ENCODE results near the gene HCFC1R1. TPM values are rescaled to one million over a fixed set of nuclear protein-coding genes. Genes with fewer than 3 reads are reported as not detected.

HCFC1R1 gene
- total RNA-seq, 4 donors from 2014 or later = 27.5 to 41.5 (median 31.9) TPM

- no peak overlapping the region for H3K4me3 ChIP-seq (ENCODE audit: low read depth, poor library complexity, severe bottlenecking)
- DNase-seq (ENCODE audit: low spot score in 2 of 2) = no peak
- TF ChIP-seq POLR2A (IDR thresholded peaks at IDR 0.05) (no peak), CTCF (IDR thresholded peaks at IDR 0.05) (no peak)
- intact Hi-C loops (cut with DNase I; ENCODE audit: low total_unique reads) = no loop called here
- 49 to 77% methylated on average over 4 of the region's 4 CpGs for WGBS, 2 donors
These were observed 44.7 kb upstream of the HCFC1R1 start for GRCh38 chr16:3068487-3068886.

- DNase-seq (ENCODE audit: low spot score in 2 of 2) = no peak
- intact Hi-C loops (cut with DNase I; ENCODE audit: low total_unique reads) = no loop called here
- WGBS, 2 donors = 86 to 94% methylated on average over 7 of the region's 7 CpGs
- H3K4me3 ChIP-seq (ENCODE audit: low read depth, poor library complexity, severe bottlenecking) = no peak overlapping the region
- TF ChIP-seq POLR2A (IDR thresholded peaks at IDR 0.05) (no peak), CTCF (IDR thresholded peaks at IDR 0.05) (no peak)
These were observed 42.7 kb upstream of the HCFC1R1 start for GRCh38 chr16:3066440-3066748.

GRCh38 chr16:3065742-3066439 is 42.1 kb upstream of the HCFC1R1 start:
- intact Hi-C loops (cut with DNase I; ENCODE audit: low total_unique reads) = no loop called here
- DNase-seq (ENCODE audit: low spot score in 2 of 2) = no peak
- TF ChIP-seq CTCF (IDR thresholded peaks at IDR 0.05) (no peak), POLR2A (IDR thresholded peaks at IDR 0.05) (no peak)

GRCh38 chr16:3065069-3065741 is 41.5 kb upstream of the HCFC1R1 start, which contains the start of gene IL32:
Gene IL32 (plus strand): TSS chr16:3065640. CDS start chr16:3065812, 172 bp downstream.
- no peak within 1 kb of the TSS for H3K4me3 ChIP-seq (ENCODE audit: low read depth, poor library complexity, severe bottlenecking)
- TF ChIP-seq POLR2A (IDR thresholded peaks at IDR 0.05) = no peak
- WGBS, 2 donors = 36 to 45% methylated on average over 13 of the region's 13 CpGs
- intact Hi-C loops (cut with DNase I; ENCODE audit: low total_unique reads) = no loop called here
- DNase-seq (ENCODE audit: low spot score in 2 of 2) = no peak

More at GRCh38 chr16:3065742-3066439, 42.1 kb upstream of the HCFC1R1 start:
- no peak overlapping the region for H3K4me3 ChIP-seq (ENCODE audit: low read depth, poor library complexity, severe bottlenecking)
- 49 to 62% methylated on average over 21 to 26 of the region's 26 CpGs for WGBS, 2 donors

- DNase-seq (ENCODE audit: low spot score in 2 of 2) = no peak
- TF ChIP-seq POLR2A (IDR thresholded peaks at IDR 0.05) = no peak
- no peak for TF ChIP-seq CTCF (IDR thresholded peaks at IDR 0.05)
- intact Hi-C loops (cut with DNase I; ENCODE audit: low total_unique reads) = no loop called here
- no peak overlapping the region for H3K4me3 ChIP-seq (ENCODE audit: low read depth, poor library complexity, severe bottlenecking)
- 96 to 97% methylated on average over 8 of the region's 8 CpGs for WGBS, 2 donors
These were observed 40.1 kb upstream of the HCFC1R1 start for GRCh38 chr16:3063625-3064386.

- no peak for DNase-seq (ENCODE audit: low spot score in 2 of 2)
- H3K4me3 ChIP-seq (ENCODE audit: low read depth, poor library complexity, severe bottlenecking) = no peak overlapping the region
- intact Hi-C loops (cut with DNase I; ENCODE audit: low total_unique reads) = no loop called here
- 91 to 92% methylated on average over 6 of the region's 6 CpGs for WGBS, 2 donors
- TF ChIP-seq CTCF (IDR thresholded peaks at IDR 0.05) = no peak
These were observed 38.8 kb upstream of the HCFC1R1 start for GRCh38 chr16:3062553-3062952.
